NCI-H2227 (cell line): ENCODE data around the gene LRP6.

Experiments
- DNase-seq: peaks from one replicate; lab custom pipeline; 2025; ENCODE audit not compliant: unreplicated experiment; lab: John Stamatoyannopoulos, UW

LRP6 gene

GRCh38 chr12:12083688-12084087, 183.2 kb downstream of the LRP6 start:
- DNase-seq: no peak

GRCh38 chr12:12081836-12082497, 184.9 kb downstream of the LRP6 start:
- DNase-seq: no peak

- DNase-seq: no peak
These were observed 187.6 kb downstream of the LRP6 start for GRCh38 chr12:12079291-12079690.

- DNase-seq: no peak
These were observed 194.6 kb downstream of the LRP6 start for GRCh38 chr12:12072064-12072760.

GRCh38 chr12:12070674-12071656, 195.9 kb downstream of the LRP6 start, which contains the start of gene BCL2L14:
Gene BCL2L14, plus strand, starts transcription at chr12:12070939. Its CDS starts 8,367 bp downstream, at chr12:12079306.
- no peak for DNase-seq

- DNase-seq: no peak
These were observed 196.9 kb downstream of the LRP6 start for GRCh38 chr12:12069821-12070548.

- no peak for DNase-seq
These were observed 198.1 kb downstream of the LRP6 start for GRCh38 chr12:12068751-12069150.
